GM10248 (cell line): ENCODE results near the gene ACP2.

Experiments used
- CTCF ChIA-PET: fragments of 300-600 bp; sonication (Branson Sonifier 250); formaldehyde crosslinking; extraction: SDS; loops from one replicate; lab custom pipeline; 2021; ENCODE audit warnings: antibody characterized with exemption; lab: Yijun Ruan, JAX
- POLR2A ChIA-PET: fragments of 350-650 bp; sonication (Branson Sonifier 250); formaldehyde crosslinking; extraction: SDS; loops from one replicate; lab custom pipeline; 2020; ENCODE audit warnings: antibody characterized with exemption; lab: Yijun Ruan, JAX
- DNase-seq: peaks from one replicate; pipeline ENCODE4 v3.0.0; 2012; ENCODE audit errors: extremely low spot score
- CTCF ChIP-seq: IDR thresholded peaks from 2 replicates; pipeline ENCODE4 v1.5.1; 2012; ENCODE audit warnings: mild to moderate bottlenecking, low read depth; ENCODE audit errors: extremely low read depth, missing control alignments, control extremely low read depth

Gene ACP2

DNA sequence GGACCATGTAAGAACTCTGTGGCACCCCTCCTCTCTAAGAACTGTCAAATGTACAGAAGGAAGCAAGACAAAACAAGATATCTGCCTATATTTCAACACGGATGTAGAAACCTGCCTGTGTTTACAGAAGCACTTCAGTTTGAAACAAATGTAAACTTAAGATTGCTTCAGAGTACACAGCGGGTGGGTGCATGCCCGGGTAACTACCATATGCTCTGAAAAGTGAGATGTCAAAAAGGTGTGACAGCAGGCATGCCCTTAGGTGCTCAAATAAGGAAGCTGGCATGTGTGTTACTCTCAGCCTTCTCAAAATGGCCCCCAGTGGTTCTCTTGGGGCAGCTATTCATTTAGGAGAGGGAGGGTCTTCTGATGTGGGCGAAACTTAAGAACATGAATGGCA, 5.2 kb downstream of the ACP2 start:
- POLR2A ChIA-PET = no interaction called here
- CTCF ChIA-PET = interaction anchor here (1.0 to 4.6 kb wide), 3 partner anchors 10 to 21 kb away, joined by 3 to 32 read pairs (median 15); partner anchors contain the start of gene NR1H3
- no peak for TF ChIP-seq CTCF
- no peak for DNase-seq

- no peak for TF ChIP-seq CTCF
- ChIA-PET POLR2A (no interaction called here), CTCF (interaction anchor here (1.8 to 4.6 kb wide), 4 partner anchors 9 to 65 kb away, joined by 7 to 32 read pairs (median 11); partner anchors contain the start of genes DDB2 and NR1H3)
- DNase-seq = no peak
Observed at GRCh38 chr11:47242596-47243192, 5.9 kb downstream of the ACP2 start.

DNA sequence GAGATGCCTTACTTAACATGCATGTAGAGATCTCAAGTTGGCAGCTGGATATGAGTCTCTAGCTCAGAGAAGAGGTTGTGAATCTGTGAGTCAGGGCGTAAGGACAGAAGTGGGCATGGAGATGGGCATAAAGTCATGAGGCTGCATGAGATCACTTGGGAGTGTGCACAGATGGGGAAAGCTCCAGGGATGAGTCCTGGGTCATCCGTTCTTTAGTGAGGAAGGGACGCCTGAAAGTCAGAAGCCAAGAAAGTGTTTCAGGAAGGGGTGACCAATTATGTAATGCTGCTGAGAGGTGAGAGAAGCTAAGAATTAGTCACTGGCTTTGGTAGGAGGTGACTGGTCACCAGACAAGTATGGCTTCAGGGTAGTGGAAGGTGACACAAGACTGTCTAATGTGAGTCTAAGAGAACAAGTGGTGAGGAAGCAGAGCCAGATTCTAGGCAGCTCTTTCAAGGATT, 6.7 kb downstream of the ACP2 start:
- CTCF ChIA-PET = interaction anchor here (1.6 to 4.6 kb wide), 5 partner anchors 8 to 171 kb away, joined by 5 to 32 read pairs (median 7); partner anchors contain the start of genes DDB2 and NR1H3
- TF ChIP-seq CTCF = no peak
- no peak for DNase-seq
- POLR2A ChIA-PET = no interaction called here

DNA sequence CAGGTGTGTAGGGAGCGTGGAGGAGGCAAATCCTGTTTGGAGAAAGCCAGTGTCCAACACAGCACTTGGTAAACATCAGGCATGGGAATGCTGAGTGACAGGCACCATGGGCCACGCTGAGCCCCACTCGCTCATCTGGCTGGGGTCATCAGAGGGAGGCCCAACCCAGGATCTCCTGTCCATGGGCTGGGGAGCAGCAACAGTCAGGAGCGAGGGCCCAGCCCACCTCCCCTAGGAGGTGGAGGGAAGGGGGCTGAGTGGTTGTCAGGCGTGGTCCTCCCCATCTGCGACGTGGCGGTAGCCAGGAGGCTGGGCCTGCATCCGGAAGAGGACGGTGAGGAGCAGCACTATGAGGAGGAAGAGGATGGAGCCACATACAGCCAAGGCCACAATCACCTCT, 8.8 kb downstream of the ACP2 start:
- no peak for TF ChIP-seq CTCF
- ChIA-PET CTCF (interaction anchor here (0.6 to 6.9 kb wide), 6 partner anchors 12 to 707 kb away, joined by 3 to 28 read pairs (median 4); no protein-coding TSS in a partner anchor), POLR2A (interaction anchor here (1.7 kb wide), 1 partner anchor 9 kb away, joined by 6 read pairs; the partner anchor contains the start of gene ACP2)
- no peak for DNase-seq

GRCh38 chr11:47236482-47236881, 12.1 kb downstream of the ACP2 start:
- TF ChIP-seq CTCF = no peak
- ChIA-PET CTCF (interaction anchor here (1.2 to 6.9 kb wide), 5 partner anchors 8 to 92 kb away, joined by 3 to 28 read pairs (median 3); partner anchors contain the start of gene DDB2), POLR2A (interaction anchor here (0.5 to 2.1 kb wide), 4 partner anchors 7 to 70 kb away, joined by 3 to 7 read pairs (median 4); partner anchors contain the start of gene ACP2)
- DNase-seq = no peak

DNA sequence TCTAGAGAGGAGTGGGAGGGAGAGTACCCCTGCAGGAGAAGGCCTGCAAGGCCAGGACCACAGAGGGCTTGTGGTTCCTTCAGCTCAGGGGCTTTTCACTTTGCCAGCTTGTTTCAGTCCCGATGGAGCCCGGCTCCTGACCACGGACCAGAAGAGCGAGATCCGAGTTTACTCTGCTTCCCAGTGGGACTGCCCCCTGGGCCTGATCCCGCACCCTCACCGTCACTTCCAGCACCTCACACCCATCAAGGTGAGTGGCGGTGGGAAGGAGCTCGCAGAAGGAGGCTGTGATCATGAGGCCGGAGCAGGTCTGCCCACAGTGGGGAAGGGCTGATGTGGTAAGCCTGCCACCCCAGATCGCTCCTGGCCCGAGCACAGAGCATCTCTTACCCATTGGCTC, 13.5 kb downstream of the ACP2 start:
- TF ChIP-seq CTCF = no peak
- DNase-seq = no peak
- ChIA-PET CTCF (interaction anchor here (0.8 to 6.9 kb wide), 10 partner anchors 13 to 360 kb away, joined by 3 to 28 read pairs (median 3); partner anchors contain the start of genes ACP2, DDB2 and MADD), POLR2A (interaction anchor here (2.1 kb wide), 1 partner anchor 14 kb away, joined by 7 read pairs; the partner anchor contains the start of gene ACP2)
